Neural cell (in vitro differentiated cells): ENCODE data around the gene PLBD1.

Source experiments
- EZH2 ChIP-seq: fragments of 200-600, 300-800 bp; shearing (Covaris generic), sonication (generic); IDR thresholded peaks from 2 replicates; pipeline ENCODE4 v1.6.1; 2014; ENCODE audit warnings: antibody characterized with exemption, low read length, borderline replicate concordance, mild to moderate bottlenecking; ENCODE audit not compliant: insufficient read depth, poor library complexity, severe bottlenecking
- POLR2AphosphoS5 ChIP-seq: IDR thresholded peaks from 2 replicates; pipeline ENCODE4 v1.6.1; 2012
- TF ChIP-seq, protein P1 (sequence below): IDR thresholded peaks from 2 replicates; pipeline ENCODE4 v1.6.1; 2012; ENCODE audit warnings: borderline replicate concordance
- TF ChIP-seq, protein P2 (sequence below): fragments of 450-650 bp; IDR thresholded peaks from 2 replicates; pipeline ENCODE4 v1.5.1; 2014; ENCODE audit warnings: antibody characterized with exemption, mild to moderate bottlenecking, moderate library complexity; ENCODE audit not compliant: poor library complexity, severe bottlenecking

DNA sequence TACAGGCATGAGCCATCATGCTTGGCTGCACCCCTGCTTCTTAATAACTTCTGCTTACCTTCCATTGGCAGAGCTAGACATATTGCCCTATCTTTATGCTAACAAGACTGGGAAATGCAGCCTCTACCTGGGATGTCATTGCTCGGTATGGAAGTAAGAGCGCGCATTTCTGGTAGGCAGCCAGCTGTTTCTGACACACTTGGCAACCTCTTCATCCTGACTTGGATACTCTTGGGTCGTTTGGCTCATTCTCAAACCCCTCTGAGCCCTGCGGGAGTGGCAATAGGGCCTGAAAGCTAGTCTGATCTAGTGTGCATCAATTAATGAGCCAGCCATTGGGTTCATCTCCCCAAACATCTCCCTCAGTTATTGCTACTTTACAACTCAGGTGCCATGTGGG lies 5.4 kb upstream of the PLBD1 start:
- TF ChIP-seq, protein P1, sequence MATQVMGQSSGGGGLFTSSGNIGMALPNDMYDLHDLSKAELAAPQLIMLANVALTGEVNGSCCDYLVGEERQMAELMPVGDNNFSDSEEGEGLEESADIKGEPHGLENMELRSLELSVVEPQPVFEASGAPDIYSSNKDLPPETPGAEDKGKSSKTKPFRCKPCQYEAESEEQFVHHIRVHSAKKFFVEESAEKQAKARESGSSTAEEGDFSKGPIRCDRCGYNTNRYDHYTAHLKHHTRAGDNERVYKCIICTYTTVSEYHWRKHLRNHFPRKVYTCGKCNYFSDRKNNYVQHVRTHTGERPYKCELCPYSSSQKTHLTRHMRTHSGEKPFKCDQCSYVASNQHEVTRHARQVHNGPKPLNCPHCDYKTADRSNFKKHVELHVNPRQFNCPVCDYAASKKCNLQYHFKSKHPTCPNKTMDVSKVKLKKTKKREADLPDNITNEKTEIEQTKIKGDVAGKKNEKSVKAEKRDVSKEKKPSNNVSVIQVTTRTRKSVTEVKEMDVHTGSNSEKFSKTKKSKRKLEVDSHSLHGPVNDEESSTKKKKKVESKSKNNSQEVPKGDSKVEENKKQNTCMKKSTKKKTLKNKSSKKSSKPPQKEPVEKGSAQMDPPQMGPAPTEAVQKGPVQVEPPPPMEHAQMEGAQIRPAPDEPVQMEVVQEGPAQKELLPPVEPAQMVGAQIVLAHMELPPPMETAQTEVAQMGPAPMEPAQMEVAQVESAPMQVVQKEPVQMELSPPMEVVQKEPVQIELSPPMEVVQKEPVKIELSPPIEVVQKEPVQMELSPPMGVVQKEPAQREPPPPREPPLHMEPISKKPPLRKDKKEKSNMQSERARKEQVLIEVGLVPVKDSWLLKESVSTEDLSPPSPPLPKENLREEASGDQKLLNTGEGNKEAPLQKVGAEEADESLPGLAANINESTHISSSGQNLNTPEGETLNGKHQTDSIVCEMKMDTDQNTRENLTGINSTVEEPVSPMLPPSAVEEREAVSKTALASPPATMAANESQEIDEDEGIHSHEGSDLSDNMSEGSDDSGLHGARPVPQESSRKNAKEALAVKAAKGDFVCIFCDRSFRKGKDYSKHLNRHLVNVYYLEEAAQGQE = no peak
- TF ChIP-seq, protein P2, sequence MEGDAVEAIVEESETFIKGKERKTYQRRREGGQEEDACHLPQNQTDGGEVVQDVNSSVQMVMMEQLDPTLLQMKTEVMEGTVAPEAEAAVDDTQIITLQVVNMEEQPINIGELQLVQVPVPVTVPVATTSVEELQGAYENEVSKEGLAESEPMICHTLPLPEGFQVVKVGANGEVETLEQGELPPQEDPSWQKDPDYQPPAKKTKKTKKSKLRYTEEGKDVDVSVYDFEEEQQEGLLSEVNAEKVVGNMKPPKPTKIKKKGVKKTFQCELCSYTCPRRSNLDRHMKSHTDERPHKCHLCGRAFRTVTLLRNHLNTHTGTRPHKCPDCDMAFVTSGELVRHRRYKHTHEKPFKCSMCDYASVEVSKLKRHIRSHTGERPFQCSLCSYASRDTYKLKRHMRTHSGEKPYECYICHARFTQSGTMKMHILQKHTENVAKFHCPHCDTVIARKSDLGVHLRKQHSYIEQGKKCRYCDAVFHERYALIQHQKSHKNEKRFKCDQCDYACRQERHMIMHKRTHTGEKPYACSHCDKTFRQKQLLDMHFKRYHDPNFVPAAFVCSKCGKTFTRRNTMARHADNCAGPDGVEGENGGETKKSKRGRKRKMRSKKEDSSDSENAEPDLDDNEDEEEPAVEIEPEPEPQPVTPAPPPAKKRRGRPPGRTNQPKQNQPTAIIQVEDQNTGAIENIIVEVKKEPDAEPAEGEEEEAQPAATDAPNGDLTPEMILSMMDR = no peak
- no peak for TF ChIP-seq EZH2
- TF ChIP-seq POLR2AphosphoS5 = no peak
